HG03025 (cell line): Measurements from ENCODE around the gene NARF.
"Not testable (repeated sequence)": the region's sequence is repeated elsewhere in the genome, so short reads cannot be mapped to it uniquely, and the experiment has no call there.

Experiments used
- ATAC-seq: cut with Tn5 transposase; IDR thresholded peaks from one replicate; pipeline ENCODE4 v1.9.1; 2021; ENCODE audit warnings: mild to moderate bottlenecking, moderate library complexity; ENCODE audit not compliant: unreplicated experiment, low FRiP score

The NARF gene

GRCh38 chr17:82445542-82445941 is 13.0 kb upstream of the NARF start:
- no peak for ATAC-seq

GRCh38 chr17:82446124-82446523 is 12.4 kb upstream of the NARF start:
- ATAC-seq, result no peak

- ATAC-seq, result no peak
Observed at GRCh38 chr17:82446649-82447048, 11.9 kb upstream of the NARF start.

DNA sequence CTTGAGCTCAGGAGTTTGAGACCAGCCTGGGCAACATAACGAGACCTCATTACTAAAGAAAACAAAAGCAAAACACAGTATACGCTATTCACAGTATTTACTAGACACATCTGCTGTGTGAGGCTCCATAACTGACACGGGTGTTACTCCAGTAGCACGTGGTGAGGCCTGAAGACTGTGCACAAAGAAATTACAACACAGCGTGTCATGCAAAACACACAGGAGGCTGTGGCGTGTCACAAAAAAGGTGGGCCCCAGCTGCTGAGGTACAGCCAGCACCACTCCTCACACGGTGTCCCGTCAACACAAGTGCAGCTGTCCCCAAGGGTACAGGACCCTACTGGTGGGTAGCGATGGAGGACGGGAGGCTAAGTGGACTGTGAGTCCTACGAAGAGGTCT is 10.7 kb upstream of the NARF start:
- no peak for ATAC-seq

- ATAC-seq, result peak; percentile 36
Observed at GRCh38 chr17:82449131-82449882, 9.2 kb upstream of the NARF start.

DNA sequence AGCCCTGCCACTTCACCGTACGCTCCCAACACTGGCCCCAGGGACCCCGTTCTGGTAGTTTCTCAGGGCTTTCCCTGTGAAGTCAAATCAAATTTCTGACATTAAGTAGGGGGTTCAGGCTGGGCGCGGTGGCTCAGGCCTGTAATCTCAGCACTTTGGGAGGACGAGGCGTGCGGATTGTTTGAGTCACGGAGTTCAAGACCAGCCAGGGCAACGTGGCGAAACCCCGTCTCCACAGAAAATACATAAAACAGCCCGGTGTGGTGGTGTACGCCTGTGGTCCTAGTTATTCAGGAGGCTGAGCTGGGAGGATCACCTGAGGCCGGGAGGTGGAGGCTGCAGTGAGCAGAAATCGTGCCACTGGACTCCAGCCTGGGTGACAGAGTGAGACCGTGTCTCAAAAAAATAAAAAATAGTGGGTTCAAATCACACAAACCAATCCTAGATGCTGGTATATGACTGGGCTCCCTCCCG is 8.6 kb upstream of the NARF start:
- peak; percentile 18 for ATAC-seq

DNA sequence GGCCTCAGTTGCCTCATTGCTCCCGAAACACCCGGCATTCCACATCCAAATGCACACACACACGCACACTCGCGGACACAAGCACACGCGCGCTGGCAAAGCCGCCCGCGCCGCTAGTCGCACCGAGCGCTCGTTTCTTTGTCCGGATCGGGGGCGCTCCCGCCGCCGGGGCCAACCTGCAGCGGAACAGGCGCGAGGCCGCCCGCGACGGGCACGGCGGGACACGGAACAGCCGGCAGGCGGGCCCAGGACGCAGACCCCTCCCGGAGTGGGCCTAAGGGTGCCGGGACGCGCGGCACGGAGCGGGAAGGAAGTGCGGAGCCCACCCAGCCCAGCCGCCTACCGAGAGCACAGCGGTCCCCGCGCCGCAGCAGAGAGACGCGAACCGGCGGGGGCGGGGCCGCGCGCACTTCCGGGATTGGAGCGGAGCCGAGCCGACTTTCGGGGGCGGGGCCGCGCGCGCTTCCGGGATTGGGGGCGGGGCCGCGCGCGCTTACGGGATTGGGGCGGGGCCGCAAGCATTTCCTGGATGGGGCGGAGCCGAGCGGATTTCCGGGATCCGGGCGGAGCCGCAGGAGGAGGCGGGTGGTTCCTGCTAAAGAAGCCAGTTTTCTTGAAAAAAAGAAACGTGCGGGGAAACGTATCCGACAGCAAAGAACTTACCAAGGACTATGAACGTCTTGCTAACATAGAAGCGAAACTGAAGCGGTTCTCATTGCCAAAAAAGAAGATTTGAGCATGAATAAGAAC is 8.0 kb upstream of the NARF start, which contains the start of gene CYBC1:
CYBC1 (minus strand) TSS at position 396 of the 750 bp plus-strand sequence. CDS start 1,498 bp downstream, outside the sequence.
- ATAC-seq, result peak; percentile 67

GRCh38 chr17:82452162-82452561 is 6.4 kb upstream of the NARF start:
- ATAC-seq, result no peak

DNA sequence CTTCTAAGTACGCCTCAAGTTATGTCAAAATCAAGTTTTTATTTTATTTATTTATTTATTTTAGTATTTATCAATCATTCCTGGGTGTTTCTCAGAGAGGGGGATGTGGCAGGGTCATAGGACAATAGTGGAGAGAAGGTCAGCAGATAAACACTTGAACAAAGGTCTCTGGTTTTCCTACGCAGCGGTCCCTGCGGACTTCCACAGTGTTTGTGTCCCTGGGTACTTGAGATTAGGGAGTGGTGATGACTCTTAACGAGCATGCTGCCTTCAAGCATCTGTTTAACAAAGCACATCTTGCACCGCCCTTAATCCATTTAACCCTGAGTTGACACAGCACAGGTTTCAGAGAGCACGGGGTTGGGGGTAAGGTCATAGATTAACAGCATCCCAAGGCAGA is 5.4 kb upstream of the NARF start:
- ATAC-seq, result not testable (repeated sequence)

- ATAC-seq, result not testable (repeated sequence)
Observed at GRCh38 chr17:82453706-82454105, 4.8 kb upstream of the NARF start.

DNA sequence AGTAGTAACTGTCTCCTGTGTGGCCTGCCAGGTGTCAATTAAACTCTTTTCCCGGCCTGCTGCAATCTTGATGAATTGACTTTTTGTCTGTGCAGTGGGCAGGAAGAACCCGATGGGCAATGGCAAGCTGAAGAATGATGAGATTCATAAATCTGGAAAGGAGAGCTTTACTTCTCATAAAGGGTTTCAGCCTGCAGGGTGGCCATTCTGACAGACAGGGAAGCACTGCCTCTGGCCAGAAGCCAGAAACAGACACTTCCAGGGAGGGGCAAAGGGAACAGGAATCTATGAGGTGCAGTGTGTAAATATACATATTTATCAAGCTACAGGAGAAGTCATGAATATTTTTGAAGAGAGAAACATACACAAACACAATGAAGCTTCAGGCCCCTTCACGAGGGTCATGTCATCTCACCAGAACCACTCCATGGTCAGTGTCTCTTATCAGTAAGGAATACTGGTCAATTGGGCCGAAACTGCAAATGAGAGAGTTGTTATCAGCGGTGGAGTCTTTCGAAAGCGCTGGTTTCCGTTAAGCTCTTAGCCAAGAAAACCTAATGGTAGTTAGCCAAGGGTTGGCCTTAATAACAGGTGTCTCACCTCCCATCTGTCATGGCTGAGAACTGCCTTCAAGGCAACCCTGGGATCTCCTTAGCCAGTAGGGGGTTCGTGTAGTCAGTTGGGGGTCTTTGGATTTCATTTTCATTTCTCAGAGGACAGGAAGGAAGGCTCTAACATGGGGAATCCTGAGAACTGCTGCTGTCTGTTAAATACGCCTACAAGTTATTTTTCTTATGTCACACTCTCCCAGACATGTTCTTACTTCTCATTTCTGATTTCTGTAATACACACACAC is 1.2 kb upstream of the NARF start:
- no peak for ATAC-seq

DNA sequence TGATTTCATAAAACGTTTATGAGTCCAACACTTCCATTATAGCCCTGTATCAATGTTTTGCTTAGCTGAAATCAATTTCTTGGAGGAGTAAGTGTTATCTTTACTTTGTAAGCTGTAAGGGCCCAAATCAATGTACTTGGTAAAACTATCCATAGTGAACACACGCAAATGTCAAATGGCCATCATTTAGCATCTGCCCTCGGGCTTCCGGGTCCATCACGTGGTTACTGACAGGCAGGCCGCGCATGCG is 687 bp upstream of the NARF start:
- ATAC-seq, result no peak

DNA sequence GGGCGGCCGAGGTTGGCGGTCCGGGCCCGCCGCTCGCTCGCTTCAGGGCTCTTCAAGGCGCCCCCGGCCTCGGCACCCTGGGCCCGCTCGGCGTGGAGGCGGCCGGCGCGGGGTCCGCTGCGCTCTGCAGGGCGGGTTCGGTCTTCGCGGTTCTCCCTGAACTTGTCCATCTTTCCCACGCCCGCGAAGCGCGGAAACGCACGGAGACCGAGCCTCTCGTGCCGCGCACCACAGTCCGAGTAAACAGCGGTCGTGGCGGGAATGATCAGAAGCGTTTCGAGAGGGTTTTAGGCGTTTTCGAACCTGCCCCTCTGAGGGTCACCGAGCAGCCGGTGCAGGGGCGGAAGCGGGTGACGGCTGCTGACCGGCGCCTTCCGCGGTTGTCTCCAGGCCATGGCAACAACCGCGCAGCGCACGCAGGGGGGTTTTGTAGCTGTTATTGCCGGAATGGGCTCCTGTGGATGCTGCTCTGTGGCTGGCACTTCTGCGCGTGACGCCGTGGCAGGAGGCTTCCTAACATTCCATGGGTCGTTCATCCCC is 414 bp downstream of the NARF start:
- ATAC-seq, result no peak

DNA sequence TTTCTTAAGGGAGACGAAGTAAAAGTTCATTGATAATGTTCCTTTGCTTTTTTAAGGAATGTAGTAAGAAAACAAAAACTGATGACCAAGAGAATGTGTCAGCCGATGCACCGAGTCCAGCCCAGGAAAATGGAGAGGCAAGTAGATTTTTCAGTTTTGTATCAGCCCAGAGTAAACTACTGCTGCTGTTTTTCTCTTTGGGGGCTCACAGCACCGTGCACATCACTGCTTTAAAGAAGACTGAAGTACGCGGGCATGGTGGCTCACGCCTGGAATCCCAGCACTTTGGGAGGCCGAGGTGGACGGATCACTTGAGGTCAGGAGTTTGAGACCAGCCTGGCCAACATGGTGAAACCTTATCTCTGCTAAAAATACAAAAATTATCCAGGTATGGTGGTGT is 1.4 kb downstream of the NARF start:
- not testable (repeated sequence) for ATAC-seq

GRCh38 chr17:82461827-82462524 is 3.4 kb downstream of the NARF start:
- ATAC-seq, result no peak

GRCh38 chr17:82463391-82463790 is 4.8 kb downstream of the NARF start:
- no peak for ATAC-seq

DNA sequence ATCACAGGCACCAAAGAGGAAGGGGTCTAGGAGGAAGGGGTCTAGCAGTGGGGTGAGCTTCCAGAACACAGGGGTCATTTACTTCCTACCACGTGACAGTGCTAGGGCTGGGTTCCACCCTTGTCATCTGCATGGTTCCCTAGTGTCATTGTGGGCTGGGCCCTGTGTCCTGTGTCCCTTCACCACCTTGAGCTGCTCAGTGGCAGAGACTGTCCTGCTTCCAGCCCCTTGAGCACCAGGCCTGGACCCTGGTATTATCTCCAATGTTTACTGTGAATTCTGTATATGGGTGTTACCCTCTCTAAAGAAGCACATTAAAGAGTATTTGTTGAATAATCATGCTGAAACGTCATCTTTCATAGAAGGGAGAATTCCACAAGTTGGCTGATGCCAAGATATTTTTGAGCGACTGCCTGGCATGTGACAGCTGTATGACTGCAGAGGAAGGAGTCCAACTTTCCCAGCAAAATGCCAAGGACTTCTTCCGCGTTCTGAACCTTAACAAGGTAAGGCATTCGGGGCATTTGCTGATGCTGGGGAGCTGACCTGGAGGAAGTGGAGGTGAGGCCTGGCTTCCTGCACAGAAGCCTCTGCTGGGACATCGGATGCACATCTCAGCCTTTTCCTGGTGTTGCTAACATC is 5.5 kb downstream of the NARF start:
- no peak for ATAC-seq

DNA sequence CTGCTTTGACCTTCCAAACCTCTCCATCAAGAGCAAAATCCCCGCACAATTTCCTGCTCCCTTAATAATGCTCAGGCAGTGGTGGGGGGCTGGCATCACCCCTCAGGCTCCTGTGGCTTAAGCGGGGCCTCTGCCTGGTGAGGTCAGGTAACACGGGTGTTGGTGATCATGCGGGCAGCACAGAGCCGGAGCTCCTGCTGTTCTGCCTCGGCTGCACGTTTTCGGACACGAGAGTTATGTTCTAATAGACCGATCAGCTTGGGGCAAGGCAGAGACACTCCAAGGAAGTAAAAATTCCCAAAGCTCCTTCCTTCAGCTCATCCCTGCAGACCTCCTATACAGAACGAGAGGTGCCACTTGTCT is 6.0 kb downstream of the NARF start:
- ATAC-seq, result no peak

DNA sequence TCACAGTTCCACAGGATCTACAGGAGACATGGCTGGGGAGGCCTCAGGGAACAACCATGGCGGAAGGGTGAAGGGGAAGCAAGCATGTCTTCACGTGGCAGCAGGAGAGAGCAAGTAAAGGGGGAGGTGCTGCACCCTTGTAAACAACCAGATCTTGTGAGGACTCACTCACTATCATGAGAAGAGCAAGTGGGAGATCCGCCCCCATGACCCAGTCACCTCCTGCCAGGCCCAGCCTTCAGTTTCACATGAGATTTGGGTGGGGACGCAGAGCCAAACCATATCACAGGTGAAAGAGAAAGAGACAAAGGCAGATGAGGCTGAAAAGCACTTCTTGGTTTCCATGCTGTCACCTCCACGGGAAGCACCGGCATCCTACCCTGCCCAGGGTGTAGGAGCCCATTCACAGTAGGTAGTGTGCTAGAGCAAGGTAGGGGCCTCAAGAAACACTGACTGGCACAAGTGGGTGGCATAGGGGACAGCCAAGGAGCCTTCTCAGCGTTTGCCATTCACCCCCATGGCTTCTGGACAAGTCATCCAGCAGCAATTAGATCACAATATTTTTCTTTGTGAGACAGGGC is 6.6 kb downstream of the NARF start:
- no peak for ATAC-seq
